Adrenal gland (tissue), 12 donors: ENCODE results near the gene UNC5C. TPM values are rescaled to one million over a fixed set of nuclear protein-coding genes. Genes with fewer than 3 reads are reported as not detected.

Source experiments
- DNase-seq, 7 donors: peaks; one replicate each; pipeline ENCODE4 v3.0.0-alpha.2; 2019 to 2020
- H3K27ac ChIP-seq, 5 donors: fragments of 200-600 bp; sonication (generic) in 4 of 5; 1 replicate in 3 of 5; 2 replicates in 2 of 5; pipeline versions ENCODE4 v1.5.1 to v1.8.0; 2016 to 2020; ENCODE audit warnings: mild to moderate bottlenecking in 1 of 5
- H3K27me3 ChIP-seq: fragments of 200-600 bp; 2 replicates; pipeline ENCODE4 v1.8.0; 2021
- H3K36me3 ChIP-seq, 2 donors: fragments of 200-600 bp; replicated peaks in 1 of 2; 1 replicate in 1 of 2; 2 replicates in 1 of 2; pipeline versions ENCODE4 v1.5.1 to v1.8.0; 2018 to 2022
- H3K4me1 ChIP-seq, 2 donors: fragments of 200-600 bp; replicated peaks in 1 of 2; 1 replicate in 1 of 2; 2 replicates in 1 of 2; pipeline versions ENCODE4 v1.5.1 to v1.8.0; 2018 to 2021
- H3K4me3 ChIP-seq, 4 donors: fragments of 200-600 bp; sonication (generic) in 3 of 4; one replicate each; pipeline ENCODE4 v1.5.1; 2016 to 2018
- H3K9me3 ChIP-seq, 3 donors: fragments of 200-600 bp; sonication (generic) in 1 of 3; replicated peaks in 1 of 3; 1 replicate in 2 of 3; 2 replicates in 1 of 3; pipeline versions ENCODE4 v1.5.1 to v1.8.0; 2016 to 2021
- POLR2A ChIP-seq, 2 donors: fragments of 450-650 bp; IDR thresholded peaks; one replicate each; pipeline ENCODE4 v1.6.1; 2017; ENCODE audit warnings: antibody characterized with exemption in 2 of 2, mild to moderate bottlenecking in 2 of 2, moderate library complexity in 1 of 2
- WGBS, 4 donors: extraction: QIAGEN DNeasy Blood & Tissue Kit in 2 of 4; methylation state at CpG; one replicate each; pipeline versions ENCODE4 v1.1.5 to v1.1.7; 2013 to 2017; 5-methylcytosine and 5-hydroxymethylcytosine counted together
- intact Hi-C, 2 donors: fragments of 100-400 bp; cut with DNase I; formaldehyde crosslinking; loops; one replicate each; pipeline versions ENCODE4 v1.14.1 to v1.15.0; 2022 to 2023
- polyA plus RNA-seq, 3 donors: library from polyadenylated mRNA; stranded (reverse); fragments of 200-250 nt in 2 of 3; fragments of 350-450 nt in 1 of 3; fragmentation: Illumina TruSeq in 1 of 3; extraction: RNeasy Lipid Tissue Mini Kit (QIAGEN cat#74804) in 1 of 3; gene quantifications; one replicate each; pipeline ENCODE4 v1.2.3, GENCODE V29; 2013 to 2014
- total RNA-seq, 9 donors: library from RNA; depleted of rRNA in 4 of 9; stranded (reverse); fragments of >200 nt in 4 of 9; fragments of 120-200 nt in 1 of 9; fragmentation: NEBNext Ultra II Directional in 1 of 9; extraction: Animal tissue kit (Norgen Biotek cat#: 25700) in 1 of 9; gene quantifications; one replicate each; pipeline versions ENCODE4 v1.1.0 to v1.2.4, GENCODE V29; 2013 to 2023
- TF ChIP-seq, protein P1 (sequence below), 6 experiments: fragments of 450-650 bp in 4 of 6; fragments of 200-600 bp in 2 of 6; sonication (generic) in 1 of 6; IDR thresholded peaks; 1 replicate in 5 of 6; 2 replicates in 1 of 6; pipeline versions ENCODE4 v1.5.1 to v1.8.0; 2016 to 2021; ENCODE audit warnings: antibody characterized with exemption in 6 of 6, mild to moderate bottlenecking in 2 of 6, moderate library complexity in 1 of 6
- donor health status: healthy with polysubstance abuse.
- donor health status: Bipolar disorder and iron deficiency.
- donor health status: DM: yes; HTN: yes; CAD: no.
- donor health status: DM: no; HTN: no; CAD: no.
- donor health status: DM: no; HTN: no; CAD: no.
- donor health status: DM: yes; HTN: yes; CAD: no.

Gene UNC5C
- total and polyA plus RNA-seq, 12 donors: 4.7 to 33.5 (median 23.8) TPM

DNA sequence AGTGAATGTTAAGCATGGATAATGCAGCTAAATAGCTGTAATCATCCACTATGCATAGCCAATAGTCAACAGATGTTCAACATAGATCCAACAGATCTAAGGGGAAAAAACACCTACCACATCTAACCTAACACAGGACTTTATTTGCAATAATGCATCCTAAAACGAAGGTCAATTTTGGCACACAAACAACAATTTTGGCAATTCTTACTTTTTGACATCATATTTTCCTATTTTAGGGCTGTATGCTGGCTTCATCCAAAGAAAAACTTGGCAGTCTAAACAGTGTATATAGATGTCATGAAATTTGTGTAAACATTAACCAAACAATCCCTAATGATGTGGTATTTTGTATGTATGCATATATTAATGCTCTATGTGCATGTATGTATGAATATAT is 33.2 kb downstream of the UNC5C start:
- Histone ChIP-seq H3K9me3 (no peaks in the 10 kb centered on the region), H3K27me3 (no peaks in the 10 kb centered on the region), H3K4me3 (no peak overlapping the region), H3K4me1 (peaks cover 8 to 12% of the 10 kb centered on the region in 2 donors), H3K36me3 (no peaks in the 10 kb centered on the region), H3K27ac (no peak overlapping the region)
- WGBS, 4 donors: 55 to 76% (median 68%) methylated on average over 1 of the region's 1 CpG
- DNase-seq: no peak
- intact Hi-C loops: no loop called here
- TF ChIP-seq, protein P1, sequence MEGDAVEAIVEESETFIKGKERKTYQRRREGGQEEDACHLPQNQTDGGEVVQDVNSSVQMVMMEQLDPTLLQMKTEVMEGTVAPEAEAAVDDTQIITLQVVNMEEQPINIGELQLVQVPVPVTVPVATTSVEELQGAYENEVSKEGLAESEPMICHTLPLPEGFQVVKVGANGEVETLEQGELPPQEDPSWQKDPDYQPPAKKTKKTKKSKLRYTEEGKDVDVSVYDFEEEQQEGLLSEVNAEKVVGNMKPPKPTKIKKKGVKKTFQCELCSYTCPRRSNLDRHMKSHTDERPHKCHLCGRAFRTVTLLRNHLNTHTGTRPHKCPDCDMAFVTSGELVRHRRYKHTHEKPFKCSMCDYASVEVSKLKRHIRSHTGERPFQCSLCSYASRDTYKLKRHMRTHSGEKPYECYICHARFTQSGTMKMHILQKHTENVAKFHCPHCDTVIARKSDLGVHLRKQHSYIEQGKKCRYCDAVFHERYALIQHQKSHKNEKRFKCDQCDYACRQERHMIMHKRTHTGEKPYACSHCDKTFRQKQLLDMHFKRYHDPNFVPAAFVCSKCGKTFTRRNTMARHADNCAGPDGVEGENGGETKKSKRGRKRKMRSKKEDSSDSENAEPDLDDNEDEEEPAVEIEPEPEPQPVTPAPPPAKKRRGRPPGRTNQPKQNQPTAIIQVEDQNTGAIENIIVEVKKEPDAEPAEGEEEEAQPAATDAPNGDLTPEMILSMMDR (IDR thresholded peaks at IDR 0.05): no peak
- TF ChIP-seq POLR2A (IDR thresholded peaks at IDR 0.05): no peak

DNA sequence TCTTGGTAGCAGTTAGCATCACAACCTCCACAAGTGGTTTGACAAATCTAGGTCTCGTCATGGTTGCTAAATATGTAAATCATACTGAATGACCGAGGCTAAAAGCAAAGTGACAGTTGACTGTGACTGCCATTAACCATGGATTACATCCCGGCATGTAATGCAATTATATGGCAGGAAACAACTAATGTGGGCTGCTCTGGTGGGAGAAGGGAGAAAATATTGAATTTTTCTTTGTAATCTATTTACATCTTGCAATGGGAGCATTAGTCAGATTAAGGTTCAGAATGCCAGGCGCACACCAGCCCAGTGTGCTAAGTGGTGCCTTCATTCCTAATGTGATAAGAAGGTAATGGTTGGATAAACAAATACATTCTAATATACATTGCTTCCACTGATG is 35.8 kb downstream of the UNC5C start:
- no peak for DNase-seq
- Histone ChIP-seq H3K27me3 (no peaks in the 10 kb centered on the region), H3K4me1 (peaks cover 12 to 17% of the 10 kb centered on the region in 2 donors), H3K4me3 (no peak overlapping the region), H3K27ac (no peak overlapping the region), H3K9me3 (no peaks in the 10 kb centered on the region), H3K36me3 (no peaks in the 10 kb centered on the region)
- WGBS, 4 donors: 86 to 89% (median 88%) methylated on average over 4 of the region's 4 CpGs
- no peak for TF ChIP-seq POLR2A (IDR thresholded peaks at IDR 0.05)
- TF ChIP-seq, protein P1 (IDR thresholded peaks at IDR 0.05): no peak
- intact Hi-C loops: no loop called here

DNA sequence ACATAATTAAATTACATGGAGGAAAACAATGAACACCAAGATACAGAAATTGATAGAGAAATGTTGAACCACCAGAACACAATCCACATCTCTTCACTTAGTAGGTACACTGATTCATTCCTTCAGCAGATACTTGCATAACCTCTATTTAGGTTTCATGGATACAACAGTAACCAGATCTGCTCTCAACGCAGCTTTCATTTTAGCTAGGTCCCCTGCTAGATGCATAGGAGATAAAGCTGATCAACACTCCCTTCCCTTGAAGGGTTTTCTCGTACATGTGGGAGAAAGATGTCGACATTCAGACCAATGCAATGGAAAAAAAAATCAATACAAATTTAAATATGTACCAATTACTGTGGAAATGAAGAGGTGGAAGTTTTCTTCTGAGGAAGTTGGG is 37.3 kb downstream of the UNC5C start:
- 82 to 90% (median 89%) methylated on average over 3 of the region's 3 CpGs for WGBS, 4 donors
- Histone ChIP-seq H3K9me3 (no peaks in the 10 kb centered on the region), H3K36me3 (no peaks in the 10 kb centered on the region), H3K4me3 (no peak overlapping the region), H3K4me1 (peaks cover 12 to 17% of the 10 kb centered on the region in 2 donors), H3K27ac (peak overlapping the region in 2 of 5 donors; percentile 53 to 59), H3K27me3 (no peaks in the 10 kb centered on the region)
- intact Hi-C loops: no loop called here
- TF ChIP-seq, protein P1 (IDR thresholded peaks at IDR 0.05): no peak
- TF ChIP-seq POLR2A (IDR thresholded peaks at IDR 0.05): no peak
- DNase-seq: no peak

DNA sequence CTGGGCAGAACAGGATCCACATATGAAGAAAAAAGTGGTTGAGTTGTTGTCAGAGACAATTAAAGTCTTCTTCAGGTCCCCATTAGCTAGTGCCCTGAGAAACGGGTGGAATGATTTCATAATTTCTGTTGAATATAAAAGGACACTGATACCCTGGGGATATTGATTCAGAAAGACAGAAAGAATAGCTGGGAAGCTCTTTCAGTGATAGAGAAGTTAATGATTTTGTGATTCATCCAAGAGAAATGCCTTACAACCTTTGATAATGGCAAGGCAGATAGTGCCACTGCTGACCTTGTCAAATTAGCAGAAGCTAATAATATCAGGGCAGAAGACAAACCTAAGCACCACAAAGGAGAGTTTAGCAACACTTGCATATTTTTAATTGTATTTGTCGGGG is 37.9 kb downstream of the UNC5C start:
- peaks cover 12 to 23% of the 10 kb centered on the region in 2 donors for H3K4me1 ChIP-seq
- peak in 1 of 2 donors; percentile 15 for TF ChIP-seq POLR2A (IDR thresholded peaks at IDR 0.05)
- TF ChIP-seq, protein P1 (IDR thresholded peaks at IDR 0.05): no peak
- intact Hi-C loops: no loop called here
- H3K27ac ChIP-seq: peak overlapping the region in 4 of 5 donors; percentile 30 to 63 (median 56)
- peak overlapping the region in 1 of 4 donors; percentile 33 for H3K4me3 ChIP-seq
- peak in 2 of 7 donors; percentile 22 to 37 for DNase-seq
- no peaks in the 10 kb centered on the region for H3K36me3 ChIP-seq
- H3K27me3 ChIP-seq: no peaks in the 10 kb centered on the region
- no peaks in the 10 kb centered on the region for H3K9me3 ChIP-seq
- WGBS, 4 donors: 31 to 50% (median 42%) methylated on average over 2 of the region's 2 CpGs
